Stimulated activated CD8-positive, alpha-beta memory T cell treated with anti-CD3 and anti-CD28 coated beads, Interleukin-7, amount 100 ng/mL, for 1 hour (primary cell): ENCODE measurements around the gene NFIA.

Experiments
- DNase-seq, 2 donors: peaks; one replicate each; pipeline ENCODE4 v3.0.0-alpha.2; 2020; ENCODE audit warnings: low read depth in 2 of 2

Gene NFIA

GRCh38 chr1:61082311-61083012 is at the start of gene NFIA:
NFIA (plus strand) TSS chr1:61082561.
- no peak for DNase-seq

DNA sequence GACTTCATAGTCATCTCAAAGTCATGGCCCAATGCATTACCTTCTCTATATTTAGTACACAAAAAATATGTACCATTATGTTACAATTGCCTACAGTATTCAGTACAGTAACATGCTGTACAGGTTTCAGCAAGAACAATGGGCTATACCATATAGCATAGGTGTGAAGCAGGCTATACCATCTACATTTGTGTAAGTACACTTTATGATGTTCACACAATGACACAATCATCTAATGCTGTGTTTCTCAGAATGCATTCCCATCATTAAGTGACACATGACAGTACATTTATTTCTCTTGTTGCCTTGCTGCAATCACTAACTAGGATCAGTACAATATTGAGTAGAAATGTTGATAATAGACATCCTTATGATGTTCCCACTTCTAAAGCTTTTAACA is 46.5 kb upstream of the NFIA start:
- DNase-seq = no peak

GRCh38 chr1:61042466-61043009 is 39.8 kb upstream of the NFIA start:
- DNase-seq = no peak

- peak; percentile 72 to 75 for DNase-seq
Observed at GRCh38 chr1:61043010-61043820, 39.1 kb upstream of the NFIA start.

DNA sequence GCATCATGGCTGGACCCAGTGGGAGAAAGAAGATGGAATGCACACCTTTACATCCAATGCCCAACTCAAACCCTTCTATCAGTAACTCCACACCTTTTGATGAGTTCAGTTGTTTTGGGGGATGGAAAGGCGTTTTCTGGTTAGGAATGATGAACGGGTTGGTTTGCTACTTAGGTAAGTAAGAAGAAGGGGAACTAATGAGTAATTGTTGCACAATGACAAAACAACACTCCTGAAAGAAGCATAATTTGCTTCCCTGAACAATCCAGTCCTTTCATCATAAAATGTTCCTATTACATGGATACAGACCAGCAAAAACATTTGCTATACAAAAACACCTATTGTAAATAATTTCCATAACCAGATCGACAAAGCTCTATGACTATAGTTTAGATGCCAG is 35.9 kb upstream of the NFIA start:
- DNase-seq = no peak

DNA sequence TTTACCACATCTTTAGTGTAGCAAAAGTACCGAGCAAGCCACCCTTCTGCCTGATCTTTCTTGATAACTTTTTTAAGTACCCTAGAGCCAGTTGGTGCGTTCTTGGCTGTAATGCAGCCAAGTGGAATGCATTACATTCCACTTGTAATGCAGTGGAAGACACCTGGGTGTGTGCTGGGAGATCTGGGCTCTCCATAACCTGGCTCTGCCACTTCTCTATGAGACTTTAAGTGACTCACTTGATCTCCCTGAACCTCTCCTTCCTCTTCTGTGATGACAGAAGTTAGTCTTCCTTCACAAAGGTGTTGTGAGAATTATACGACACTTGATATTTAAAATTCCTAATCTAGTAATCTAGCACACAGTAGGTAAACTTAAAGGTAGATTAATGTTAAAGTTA is 35.3 kb upstream of the NFIA start:
- DNase-seq = no peak

- peak; percentile 78 to 86 for DNase-seq
Observed at GRCh38 chr1:61049850-61050540, 32.4 kb upstream of the NFIA start.

- no peak for DNase-seq
Observed at GRCh38 chr1:61050541-61051442, 31.6 kb upstream of the NFIA start.

- DNase-seq = no peak
Observed at GRCh38 chr1:61051443-61051718, 31.0 kb upstream of the NFIA start.

GRCh38 chr1:61051719-61052394 is 30.5 kb upstream of the NFIA start:
- DNase-seq = no peak

- no peak for DNase-seq
Observed at GRCh38 chr1:61052395-61053225, 29.8 kb upstream of the NFIA start.

DNA sequence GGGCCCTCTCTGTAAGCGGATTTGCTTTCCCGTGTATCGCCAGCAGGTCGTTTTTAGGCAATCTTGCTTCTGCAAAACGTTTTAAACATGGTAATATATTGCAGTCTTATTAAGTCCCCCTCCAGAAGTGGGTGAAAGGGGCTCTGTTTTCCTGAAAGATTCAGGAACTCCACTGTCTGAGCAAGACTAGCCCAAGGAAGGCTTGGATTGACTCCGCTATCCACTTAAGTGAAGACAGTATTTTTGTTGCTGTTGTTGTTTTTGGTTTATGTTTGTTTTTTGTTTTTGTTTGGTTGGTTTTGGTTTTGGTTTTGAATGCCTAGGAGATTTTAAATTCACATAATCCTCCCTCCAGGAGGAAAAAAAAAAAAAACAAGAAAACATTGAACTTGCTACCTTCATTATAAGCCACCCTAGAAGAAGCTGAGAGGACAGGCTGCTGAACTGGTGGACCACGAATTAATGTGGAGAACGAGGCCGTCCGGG is 29.1 kb upstream of the NFIA start:
- DNase-seq = no peak

DNA sequence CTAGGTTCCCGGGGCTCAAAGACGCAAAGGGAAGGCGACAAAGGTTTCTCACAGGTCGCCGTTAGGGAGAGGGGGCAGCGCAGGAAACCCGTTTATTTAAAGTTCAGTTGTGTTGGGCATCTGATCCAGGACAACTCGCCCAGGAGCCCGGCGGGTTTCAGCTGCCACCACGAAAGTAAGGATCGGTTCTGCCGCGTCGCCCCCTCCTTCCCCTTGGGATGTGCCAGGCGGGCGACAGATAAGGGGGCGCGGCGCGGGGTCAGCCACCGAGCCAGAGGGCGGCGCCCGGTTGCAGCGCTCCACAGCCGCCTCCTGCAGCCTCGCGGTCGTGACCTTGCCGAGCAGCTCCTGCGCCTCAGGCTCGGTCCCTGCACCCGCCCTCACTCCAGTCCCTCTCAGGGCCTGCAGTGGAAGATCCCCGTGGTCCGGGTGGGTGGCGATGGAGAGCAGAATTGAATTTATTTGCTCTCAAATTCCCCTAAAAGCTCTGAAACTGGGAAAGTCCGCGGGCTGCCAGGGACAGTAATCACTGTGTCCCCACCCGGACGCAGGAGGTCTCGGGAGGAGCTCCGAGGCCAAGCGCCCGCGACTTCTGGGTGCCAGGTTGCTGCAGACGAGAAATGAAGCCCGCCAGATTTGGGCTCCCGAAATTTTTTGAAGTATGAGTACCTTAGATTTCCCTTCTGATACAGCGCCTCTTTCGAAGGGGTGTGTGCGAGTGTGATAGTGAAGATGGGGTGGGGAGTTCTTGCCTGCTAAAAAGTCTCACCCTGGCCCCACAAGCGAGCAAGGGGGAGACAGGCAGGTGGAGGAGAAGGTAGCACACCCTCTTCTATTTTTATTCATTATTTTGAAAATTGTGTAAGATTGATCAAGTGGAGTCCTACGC is 28.4 kb upstream of the NFIA start:
- DNase-seq = no peak

GRCh38 chr1:61054601-61054993 is 27.8 kb upstream of the NFIA start:
- DNase-seq = no peak

- DNase-seq = no peak
Observed at GRCh38 chr1:61055110-61055614, 27.2 kb upstream of the NFIA start.

GRCh38 chr1:61056196-61056572 is 26.2 kb upstream of the NFIA start:
- no peak for DNase-seq

DNA sequence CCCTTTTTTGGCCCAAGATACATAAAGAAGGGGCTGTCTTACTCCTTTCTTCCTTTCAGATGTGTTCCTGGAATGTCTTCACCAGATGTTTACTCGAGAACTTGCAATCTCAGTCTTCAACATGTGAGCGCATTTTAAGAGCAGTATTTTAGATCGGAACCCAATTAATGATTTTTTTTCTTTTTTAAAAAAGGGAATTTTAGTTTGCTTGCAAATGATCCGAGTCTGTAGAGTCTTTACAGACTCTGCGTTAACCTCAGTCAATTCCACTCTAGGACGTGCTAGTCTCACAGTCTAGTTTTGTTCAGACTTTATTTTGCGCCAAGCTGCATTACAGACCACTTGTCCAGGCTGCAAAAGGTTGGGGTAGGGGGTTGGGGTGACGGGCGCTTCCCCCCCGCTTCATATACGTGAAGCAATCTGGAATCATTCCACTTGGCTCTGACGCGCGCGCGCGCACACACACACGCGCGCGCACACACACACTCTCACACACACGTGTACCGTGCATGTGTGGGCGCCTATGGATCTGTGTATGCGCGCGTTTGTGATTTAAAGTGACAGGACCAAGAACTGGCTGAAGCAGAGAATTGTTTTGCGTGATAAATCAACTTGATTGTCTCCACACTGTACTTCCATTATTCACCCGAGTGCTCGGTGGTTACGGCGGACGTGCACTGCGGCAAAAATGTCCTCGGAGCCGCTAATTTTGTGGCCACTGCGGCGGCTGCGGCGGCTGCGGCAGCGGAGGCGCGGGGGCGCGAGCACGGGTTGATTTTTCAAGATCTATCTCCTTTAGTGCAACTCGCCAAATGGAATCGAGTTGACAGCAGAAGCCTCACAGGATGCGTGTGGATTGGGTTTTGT is 25.6 kb upstream of the NFIA start:
- no peak for DNase-seq
